Mesangial cell (primary cell): ENCODE measurements around the gene CALML5. TPM values are rescaled to one million over a fixed set of nuclear protein-coding genes. Genes with fewer than 3 reads are reported as not detected.

Source experiments
- total RNA-seq: library from RNA; depleted of rRNA; stranded (reverse); fragments of >200 nt; gene quantifications from 2 replicates; pipeline ENCODE4 v1.2.3, GENCODE V29; 2015

The CALML5 gene
- total RNA-seq, result not detected in 2 replicates

DNA sequence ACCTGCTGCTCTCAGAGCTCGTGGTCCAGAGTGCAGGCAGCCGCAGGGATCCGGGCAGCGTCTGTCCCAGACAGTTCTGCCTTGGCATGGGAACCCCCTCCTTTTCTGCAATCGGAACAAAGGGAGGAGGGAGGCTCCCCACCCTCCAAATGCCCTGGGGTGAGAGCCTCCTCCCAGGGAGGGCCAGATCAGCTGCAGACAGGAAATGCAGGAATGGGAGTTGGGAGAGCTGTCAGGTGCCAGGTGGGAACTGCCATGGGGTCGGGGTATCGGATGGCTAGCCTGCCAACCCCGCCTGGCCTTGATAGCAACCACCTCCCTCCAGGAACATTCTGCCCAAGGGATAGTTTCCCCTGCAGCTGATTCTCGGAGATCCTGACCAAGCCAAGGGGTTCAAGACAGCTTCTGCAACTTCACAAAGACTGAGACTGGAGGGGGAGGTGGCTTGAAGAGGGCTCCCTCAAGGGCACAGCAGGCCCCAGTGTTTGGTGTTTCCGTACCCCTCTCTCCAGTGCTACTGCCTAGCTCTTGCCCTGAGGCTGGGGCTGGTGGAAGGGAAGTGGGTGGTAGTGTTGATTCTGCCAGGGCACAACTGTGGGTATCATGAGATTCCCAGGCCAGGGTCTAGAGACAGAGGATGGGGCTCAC lies at the start of gene CALML5:
CALML5 (minus strand) TSS at position 78 of the 648 bp plus-strand sequence. CDS start 132 bp downstream, outside the sequence.

GRCh38 chr10:5524641-5525560 lies 25.5 kb upstream of the CALML5 start, which contains the start of gene CALML3:
Gene CALML3, plus strand, starts transcription at chr10:5524961. Its CDS starts 125 bp downstream, at chr10:5525086.

Other genes starting within 250 kb of the CALML5 start
- not detected in 2 replicates for gene UCN3, start 134.6 kb downstream of the CALML5 start, total RNA-seq
- not detected in 2 replicates for gene TUBAL3, start 94.7 kb downstream of the CALML5 start, total RNA-seq
- gene NET1, start 87.0 kb downstream of the CALML5 start, total RNA-seq, result 51.0 and 61.1 TPM in 2 replicates
- gene CALML3, start 25.4 kb upstream of the CALML5 start, total RNA-seq, result not detected in 2 replicates
- 11.9 and 16.6 TPM in 2 replicates for gene ASB13, start 167.0 kb upstream of the CALML5 start, total RNA-seq
- 29.9 and 39.4 TPM in 2 replicates for gene TASOR2, start 185.3 kb upstream of the CALML5 start, total RNA-seq